NCI-H2107 (cell line): ENCODE measurements around the gene ICOS.
"Not testable (repeated sequence)": the region's sequence is repeated elsewhere in the genome, so short reads cannot be mapped to it uniquely, and the experiment has no call there.

Experiments used
- DNase-seq: peaks from one replicate; lab custom pipeline; 2025; lab: John Stamatoyannopoulos, UW

Gene ICOS

DNA sequence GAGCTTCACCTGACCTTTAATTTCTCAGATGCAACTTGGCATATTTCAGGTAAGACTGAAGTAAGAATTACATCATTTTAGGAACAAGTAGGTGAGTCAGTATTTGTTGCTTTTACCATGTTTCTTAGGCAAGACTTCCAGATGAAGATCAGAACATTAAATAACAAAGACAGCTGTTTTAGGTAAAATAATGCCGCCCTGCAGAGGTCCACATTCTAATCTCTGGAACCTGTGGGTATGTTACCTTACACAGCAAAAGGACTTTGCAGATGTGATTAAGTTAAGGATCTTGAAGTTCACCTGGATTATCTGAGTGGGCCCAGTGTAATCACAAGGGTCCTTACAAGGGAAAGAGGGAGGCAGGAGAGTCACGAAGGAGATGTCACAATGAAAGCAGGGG is 39.3 kb downstream of the ICOS start:
- no peak for DNase-seq

GRCh38 chr2:203982276-203982675 is 45.7 kb downstream of the ICOS start:
- no peak for DNase-seq

GRCh38 chr2:203983064-203983715 is 46.6 kb downstream of the ICOS start:
- DNase-seq, result no peak

DNA sequence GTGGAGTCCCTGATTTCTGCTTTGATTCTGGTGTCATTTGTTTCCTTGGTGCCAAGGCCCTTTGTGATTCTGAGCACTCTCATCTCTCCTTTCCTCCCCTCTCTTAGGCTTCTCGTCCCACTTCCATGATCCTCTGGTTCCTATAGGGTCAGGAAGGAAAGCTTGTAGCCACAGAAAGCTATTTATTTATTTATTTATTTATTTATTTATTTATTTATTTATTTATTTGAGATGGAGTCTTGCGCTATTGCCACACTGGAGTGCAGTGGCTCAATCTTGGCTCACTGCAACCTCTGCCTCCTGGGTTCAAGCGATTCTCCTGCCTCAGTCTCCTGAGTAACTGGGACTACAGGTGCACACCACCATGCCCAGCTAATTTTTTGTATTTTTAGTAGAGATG is 49.4 kb downstream of the ICOS start:
- DNase-seq, result not testable (repeated sequence)

DNA sequence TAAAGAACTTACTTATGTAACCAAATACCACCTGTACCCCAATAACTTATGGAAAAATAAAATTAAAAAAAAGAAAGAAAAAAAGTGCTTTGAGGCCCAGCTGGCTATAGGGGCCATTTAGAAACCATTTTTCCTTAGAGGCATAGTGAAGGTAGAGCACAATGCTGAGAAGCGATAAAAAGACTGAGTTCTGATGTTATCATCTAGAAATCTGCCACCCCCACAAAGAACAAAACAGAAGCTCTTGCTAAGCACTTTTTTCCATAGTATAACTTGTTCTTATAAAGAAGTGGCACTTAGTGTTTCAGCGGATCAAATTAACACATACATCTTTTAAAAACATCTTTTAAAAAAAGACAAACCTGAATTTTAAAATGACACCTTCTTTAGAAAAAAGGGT is 51.4 kb downstream of the ICOS start:
- no peak for DNase-seq

GRCh38 chr2:203988500-203989260 is 52.1 kb downstream of the ICOS start:
- DNase-seq, result no peak

DNA sequence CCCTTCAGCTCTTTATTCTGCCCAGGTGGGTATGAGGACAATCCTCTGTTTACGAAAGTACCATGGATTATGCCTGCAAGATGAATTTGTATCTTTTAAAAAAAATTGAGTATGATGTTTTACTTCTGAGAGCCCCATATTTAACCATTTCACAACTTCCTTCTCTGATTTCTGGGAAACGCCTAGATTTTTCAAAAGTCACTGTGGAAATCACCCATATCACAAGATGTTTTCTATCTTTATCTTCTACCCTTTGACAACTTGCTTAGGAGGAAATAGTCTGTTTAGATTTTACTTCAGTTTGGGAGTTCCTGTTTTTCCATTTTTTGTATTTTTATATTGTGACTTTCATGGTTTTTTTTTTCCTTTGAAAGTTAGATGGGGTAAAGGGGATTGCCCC is 53.0 kb downstream of the ICOS start:
- DNase-seq, result no peak

DNA sequence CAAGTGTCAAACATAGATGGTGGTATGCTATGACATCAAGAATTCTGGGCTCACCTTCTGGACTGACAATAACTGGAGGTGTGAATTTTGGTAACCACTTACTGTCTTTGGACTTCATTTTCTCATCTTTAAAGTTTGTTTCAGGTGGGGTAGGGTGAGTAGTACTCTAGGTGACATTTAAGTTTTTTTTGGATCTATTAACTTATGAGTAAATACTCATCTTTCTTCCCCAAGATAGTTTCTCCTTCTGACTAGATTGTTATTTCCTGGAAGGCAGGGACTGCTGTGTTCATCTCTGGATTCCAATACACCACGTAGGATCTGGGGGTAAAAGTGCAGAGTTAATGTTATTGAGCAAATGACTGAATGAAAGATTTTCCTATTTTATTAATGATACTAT is 55.9 kb downstream of the ICOS start:
- DNase-seq, result no peak

DNA sequence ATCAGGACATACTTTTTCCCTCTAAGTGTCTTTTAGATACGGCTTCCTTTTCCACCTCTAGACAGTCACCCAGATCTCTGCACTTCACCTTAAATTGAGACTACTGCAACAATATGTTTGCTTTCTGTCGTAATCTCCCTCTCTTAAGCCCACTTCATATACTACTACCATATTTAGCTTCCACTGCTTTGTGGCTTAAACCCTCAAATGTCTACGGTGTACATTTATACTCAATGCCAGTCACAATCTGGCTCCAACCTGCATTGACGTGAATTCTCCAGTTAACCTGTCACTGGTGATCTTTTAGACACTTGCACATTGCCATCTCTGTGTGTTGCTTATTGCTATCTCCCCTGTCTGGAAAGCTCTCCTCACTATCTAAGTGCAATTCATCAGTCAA is 56.4 kb downstream of the ICOS start:
- DNase-seq, result no peak

DNA sequence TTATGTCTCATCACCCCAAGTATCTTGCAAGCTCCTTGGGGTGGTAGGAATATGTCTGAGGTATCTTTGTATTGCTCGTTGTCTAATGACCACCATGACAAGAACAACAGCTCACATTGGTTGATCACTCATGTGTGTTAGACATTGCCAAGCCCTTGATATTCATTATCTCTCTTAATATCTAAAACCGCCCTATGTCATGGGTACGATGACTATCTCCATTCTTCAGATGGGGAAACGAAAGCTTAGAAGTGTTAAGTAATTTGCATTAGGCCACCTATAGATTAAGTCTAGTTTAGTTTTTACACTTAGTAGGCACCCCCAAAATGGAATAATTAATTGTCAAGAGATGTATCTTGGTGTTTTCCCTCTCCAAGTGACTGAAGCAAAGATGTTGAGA is 57.0 kb downstream of the ICOS start:
- DNase-seq, result no peak

GRCh38 chr2:203994735-203995134 is 58.2 kb downstream of the ICOS start:
- DNase-seq, result no peak

- no peak for DNase-seq
Measured at GRCh38 chr2:203996692-203997091, 60.1 kb downstream of the ICOS start.

- DNase-seq, result no peak
Measured at GRCh38 chr2:203997481-203997880, 60.9 kb downstream of the ICOS start.

- no peak for DNase-seq
Measured at GRCh38 chr2:203997980-203998809, 61.6 kb downstream of the ICOS start.

GRCh38 chr2:203999835-204000234 is 63.3 kb downstream of the ICOS start:
- DNase-seq, result no peak

DNA sequence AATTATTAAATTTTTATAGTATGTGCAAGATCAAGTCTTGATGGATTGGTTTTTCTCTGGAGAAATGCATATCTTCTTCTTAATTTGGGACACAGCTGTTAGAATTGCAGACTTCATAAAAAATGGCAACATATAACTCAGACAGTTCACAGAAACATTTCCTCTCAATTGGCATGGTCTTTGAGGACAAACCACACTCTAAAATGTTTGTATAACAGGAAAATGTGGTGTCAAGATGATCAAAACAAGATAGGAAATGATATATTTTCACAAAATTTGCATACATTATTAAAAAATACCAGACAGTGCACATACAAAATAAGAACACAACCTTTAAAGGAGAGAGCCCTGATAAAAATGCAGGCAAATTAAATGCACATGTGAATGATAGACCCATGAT is 63.9 kb downstream of the ICOS start:
- no peak for DNase-seq

GRCh38 chr2:204003276-204003990 is 66.9 kb downstream of the ICOS start:
- DNase-seq, result no peak

DNA sequence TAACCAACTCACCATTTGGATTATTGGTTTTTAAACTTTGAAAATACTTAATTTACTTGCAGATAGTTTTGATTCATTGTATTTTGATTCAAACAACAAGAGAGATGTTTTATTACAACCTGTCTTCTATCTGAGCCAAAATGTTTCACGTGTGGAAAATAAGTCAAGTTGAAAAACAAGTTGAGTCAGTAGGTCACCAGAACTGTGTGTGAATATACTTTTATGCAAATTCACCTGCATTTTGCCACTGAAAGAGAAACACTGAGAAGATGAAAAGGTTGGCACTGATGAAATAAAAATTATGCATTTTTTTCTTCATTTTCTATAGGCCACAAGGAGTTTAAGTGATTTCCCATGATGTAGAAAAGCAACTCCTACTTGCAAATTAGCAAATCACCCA is 68.3 kb downstream of the ICOS start:
- no peak for DNase-seq

DNA sequence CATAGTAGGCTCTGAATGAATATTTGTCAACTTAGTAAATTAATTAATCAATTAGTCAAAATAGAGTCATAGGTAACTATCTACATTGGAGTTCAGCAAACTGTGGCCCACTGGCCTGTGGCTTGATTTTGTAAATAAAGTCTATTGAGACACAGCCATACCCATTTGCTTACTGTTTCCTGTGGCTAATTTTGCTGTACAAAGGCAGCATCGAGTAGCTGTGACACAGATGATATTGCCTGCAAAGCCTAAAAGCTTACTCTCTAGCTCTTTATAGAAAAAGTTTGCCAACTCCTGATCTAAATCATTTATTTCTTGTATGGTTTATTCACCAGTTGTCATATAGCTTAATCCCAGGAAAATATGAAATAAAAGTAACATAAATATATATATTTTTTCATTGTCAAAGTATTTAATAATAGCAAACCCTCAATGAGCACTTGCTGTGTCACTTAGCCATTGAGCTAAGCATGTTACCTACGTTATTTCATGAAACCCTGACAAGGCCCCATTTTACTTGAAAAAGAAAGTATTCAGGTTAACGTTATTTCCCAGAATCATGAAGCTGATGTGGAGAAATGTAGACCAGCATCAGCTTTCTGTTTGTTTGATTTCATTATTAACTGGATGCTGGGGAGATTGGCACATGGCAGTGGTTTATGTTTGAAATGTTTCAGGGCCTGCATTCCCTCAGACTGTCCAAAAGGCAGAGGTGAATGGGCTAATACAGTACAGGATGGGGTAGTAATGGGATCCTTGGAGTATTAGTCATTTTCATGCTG is 69.6 kb downstream of the ICOS start:
- DNase-seq, result no peak

DNA sequence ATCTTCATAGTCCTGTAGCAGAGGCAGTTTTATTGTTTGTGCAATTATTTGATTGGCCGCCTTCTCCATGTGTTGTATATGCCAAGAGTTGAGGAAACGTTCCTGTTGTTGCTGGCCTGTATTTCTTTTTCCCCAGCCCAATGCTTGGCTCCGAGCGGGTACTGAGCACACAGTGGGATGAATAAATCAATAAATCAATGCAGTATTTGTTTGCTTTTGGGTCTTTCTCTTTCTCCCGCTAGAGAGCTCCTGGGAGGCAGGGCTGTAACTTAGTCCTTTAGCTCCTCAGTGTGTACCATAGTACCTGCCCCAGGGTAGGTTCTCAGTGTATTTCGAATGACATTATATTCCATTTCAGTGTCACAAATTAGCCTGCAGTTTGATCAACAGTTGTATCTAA is 71.8 kb downstream of the ICOS start:
- no peak for DNase-seq
